Neuronal stem cell (in vitro differentiated cells): ENCODE data around the gene KCTD19.

Experiments
- DNase-seq: peaks from one replicate; pipeline ENCODE4 v3.0.0-alpha.2; 2013; ENCODE audit warnings: low spot score
- H2AFZ ChIP-seq: one replicate; pipeline ENCODE4 v1.6.1; 2013; ENCODE audit warnings: mild to moderate bottlenecking, low read length, inconsistent platforms
- H2AK5ac ChIP-seq: 2 replicates; pipeline ENCODE4 v1.6.1; 2013; ENCODE audit warnings: low read depth, mild to moderate bottlenecking, inconsistent platforms, low read length, moderate library complexity, mixed read lengths
- H2BK120ac ChIP-seq: 2 replicates; pipeline ENCODE4 v1.6.1; 2013; ENCODE audit warnings: low read depth, mild to moderate bottlenecking, inconsistent platforms, low read length, moderate library complexity, mixed read lengths
- H2BK12ac ChIP-seq: one replicate; pipeline ENCODE4 v1.6.1; 2013; ENCODE audit warnings: low read length, inconsistent platforms
- H2BK15ac ChIP-seq: 2 replicates; pipeline ENCODE4 v1.6.1; 2013; ENCODE audit warnings: mild to moderate bottlenecking, low read length, inconsistent platforms, mixed read lengths
- H2BK5ac ChIP-seq: one replicate; pipeline ENCODE4 v1.6.1; 2013; ENCODE audit warnings: inconsistent platforms, mild to moderate bottlenecking, low read length, moderate library complexity
- H3K14ac ChIP-seq: one replicate; pipeline ENCODE4 v1.6.1; 2013; ENCODE audit warnings: low read length, inconsistent platforms
- H3K18ac ChIP-seq: 2 replicates; pipeline ENCODE4 v1.6.1; 2013; ENCODE audit warnings: low read length, inconsistent platforms
- H3K23ac ChIP-seq: 2 replicates; pipeline ENCODE4 v1.6.1; 2013; ENCODE audit warnings: low read depth, mild to moderate bottlenecking, mixed read lengths, low read length, inconsistent platforms; ENCODE audit not compliant: poor library complexity
- H3K27ac ChIP-seq: replicated peaks from 3 replicates; pipeline ENCODE4 v1.5.1; 2013; ENCODE audit warnings: low read length, inconsistent platforms
- H3K27me3 ChIP-seq, 3 experiments: 2 replicates each; pipeline ENCODE4 v1.6.1; 2013; ENCODE audit warnings: low read length in 3 of 3, mild to moderate bottlenecking in 2 of 3, inconsistent platforms in 1 of 3, low read depth in 1 of 3, mixed read lengths in 1 of 3, moderate library complexity in 1 of 3; ENCODE audit not compliant: control insufficient read depth in 3 of 3, insufficient read depth in 3 of 3
- H3K36me3 ChIP-seq, 2 donors: replicated peaks in 1 of 2; 2 replicates each; pipeline ENCODE4 v1.6.1; 2013; ENCODE audit warnings: low read length in 2 of 2; ENCODE audit not compliant: control insufficient read depth in 2 of 2, insufficient read depth in 2 of 2
- H3K4ac ChIP-seq: 2 replicates; pipeline ENCODE4 v1.6.1; 2013; ENCODE audit warnings: inconsistent platforms, mild to moderate bottlenecking, low read length, moderate library complexity
- H3K4me1 ChIP-seq, 2 donors: 1 replicate in 1 of 2; 2 replicates in 1 of 2; pipeline ENCODE4 v1.6.1; 2013; ENCODE audit warnings: low read length in 2 of 2, low read depth in 1 of 2; ENCODE audit not compliant: control insufficient read depth in 2 of 2, insufficient read depth in 1 of 2
- H3K4me2 ChIP-seq: one replicate; pipeline ENCODE4 v1.6.1; 2013; ENCODE audit warnings: mild to moderate bottlenecking, low read length, inconsistent platforms; ENCODE audit not compliant: insufficient read depth, poor library complexity, severe bottlenecking
- H3K4me3 ChIP-seq, 2 donors: 2 replicates each; pipeline ENCODE4 v1.5.1; 2013; ENCODE audit warnings: low read length in 2 of 2, mild to moderate bottlenecking in 2 of 2, inconsistent platforms in 1 of 2, moderate library complexity in 1 of 2
- H3K79me1 ChIP-seq: one replicate; pipeline ENCODE4 v1.6.1; 2013; ENCODE audit warnings: low read depth, mild to moderate bottlenecking, inconsistent platforms, low read length, moderate library complexity
- H3K9ac ChIP-seq: one replicate; pipeline ENCODE4 v1.6.1; 2013; ENCODE audit warnings: mild to moderate bottlenecking, low read depth, low read length, inconsistent platforms; ENCODE audit not compliant: poor library complexity
- H3K9me3 ChIP-seq, 2 donors: replicated peaks in 1 of 2; 2 replicates each; pipeline versions ENCODE3 to v1.6.1; 2013; ENCODE audit warnings: low read length in 2 of 2, mild to moderate bottlenecking in 2 of 2, inconsistent platforms in 1 of 2, low read depth in 1 of 2, mixed read lengths in 1 of 2, moderate library complexity in 1 of 2; ENCODE audit not compliant: control insufficient read depth in 2 of 2, insufficient read depth in 1 of 2
- H4K8ac ChIP-seq: one replicate; pipeline ENCODE4 v1.6.1; 2013; ENCODE audit warnings: low read depth, mild to moderate bottlenecking, inconsistent platforms, low read length, moderate library complexity
- H4K91ac ChIP-seq: one replicate; pipeline ENCODE4 v1.6.1; 2013; ENCODE audit warnings: low read length, low read depth, mild to moderate bottlenecking, inconsistent platforms; ENCODE audit not compliant: poor library complexity
- WGBS, 2 donors: extraction: QIAGEN DNeasy Blood & Tissue Kit; methylation state at CpG; one replicate each; pipeline ENCODE4 v1.1.7; 2013; ENCODE audit warnings: missing lambda C conversion rate in 2 of 2, mixed read lengths in 1 of 2; ENCODE audit not compliant: insufficient read length in 2 of 2, insufficient replicate concordance in 1 of 2; ENCODE audit errors: extremely low coverage in 2 of 2; 5-methylcytosine and 5-hydroxymethylcytosine counted together

The KCTD19 gene

DNA sequence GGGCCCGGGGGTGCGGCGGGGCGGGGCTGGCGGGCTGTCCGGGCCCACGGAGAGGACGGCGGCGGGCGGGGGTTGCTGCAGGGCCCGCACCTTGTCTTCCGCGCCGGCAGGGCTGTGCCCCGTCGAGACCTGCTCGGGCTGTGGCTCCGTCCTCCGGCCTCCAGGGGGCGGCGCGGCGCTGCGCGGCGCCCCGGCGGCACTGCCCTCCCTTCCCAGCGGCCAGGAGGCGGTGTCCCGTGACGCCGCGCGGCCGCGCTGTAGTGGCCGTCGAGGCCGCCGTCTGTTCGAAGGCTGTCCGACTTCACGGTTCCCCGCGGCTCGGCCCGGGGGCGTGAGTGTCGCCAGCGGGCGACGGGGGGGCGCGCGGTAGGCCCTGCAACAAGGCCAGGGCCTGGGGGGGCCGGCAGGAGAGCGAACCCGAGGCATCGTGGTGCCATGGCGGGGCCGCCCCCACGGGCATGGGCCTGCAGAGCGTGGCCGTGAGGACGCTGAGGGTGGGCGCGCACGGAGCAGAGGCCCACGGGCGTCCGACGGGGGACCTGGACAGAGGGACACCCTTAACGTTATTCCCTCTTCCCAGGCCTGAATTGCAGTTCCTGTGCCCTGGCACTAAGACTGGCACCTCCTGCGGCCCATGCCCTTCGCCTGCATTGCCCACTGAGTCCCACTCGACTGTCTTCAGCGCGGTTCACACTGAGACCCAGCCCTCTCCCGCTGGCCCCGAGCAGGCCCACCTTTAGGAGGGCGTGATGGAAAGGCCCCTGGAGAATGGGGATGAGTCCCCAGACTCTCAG is 47.0 kb downstream of the KCTD19 start, which contains the start of gene PLEKHG4:
Gene PLEKHG4, plus strand, starts transcription at position 237 of the 794 bp plus-strand sequence. Its CDS starts 513 bp downstream, at position 750.
- Histone ChIP-seq H2BK15ac (peak within 1 kb of the TSS; percentile 53), H2AFZ (peak within 1 kb of the TSS; percentile 82), H3K4me1 (no peaks in the 10 kb centered on the region), H4K91ac (peak within 1 kb of the TSS; percentile 85), H2BK120ac (no peak within 1 kb of the TSS), H3K36me3 (no peaks in the 10 kb centered on the region), H3K4ac (peak within 1 kb of the TSS; percentile 53), H4K8ac (peak within 1 kb of the TSS; percentile 96), H3K4me2 (peak within 1 kb of the TSS; percentile 54), H3K14ac (peak within 1 kb of the TSS; percentile 98), H2BK5ac (peak within 1 kb of the TSS; percentile 80), H3K9ac (peak within 1 kb of the TSS; percentile 75), H3K18ac (peak within 1 kb of the TSS; percentile 98), H3K27me3 (peaks cover 0 to 66% (median 11%) of the 10 kb centered on the region in 3 experiments), H3K9me3 (no peaks in the 10 kb centered on the region), H3K27ac (no peak within 1 kb of the TSS), H3K79me1 (no peaks in the 10 kb centered on the region), H2AK5ac (peak within 1 kb of the TSS; percentile 77), H2BK12ac (peak within 1 kb of the TSS; percentile 36), H3K23ac (peak within 1 kb of the TSS; percentile 80), H3K4me3 (peak within 1 kb of the TSS; percentile 23 to 76)
- no CpG with 5 or more reads among the region's 83 CpGs for WGBS, 2 donors
- DNase-seq: peak; percentile 58

- peak overlapping the region; percentile 54 for H3K4me2 ChIP-seq
- peak overlapping the region; percentile 37 for H3K23ac ChIP-seq
- H2BK15ac ChIP-seq: peak overlapping the region; percentile 10
- H2BK12ac ChIP-seq: no peak overlapping the region
- no peak overlapping the region for H2BK120ac ChIP-seq
- peak overlapping the region; percentile 98 for H3K14ac ChIP-seq
- no peak for DNase-seq
- WGBS, 2 donors: no CpG with 5 or more reads among the region's 42 CpGs
- no peak overlapping the region for H2AK5ac ChIP-seq
- no peaks in the 10 kb centered on the region for H3K36me3 ChIP-seq
- peak overlapping the region; percentile 23 to 76 for H3K4me3 ChIP-seq
- no peak overlapping the region for H2BK5ac ChIP-seq
- H3K27me3 ChIP-seq: peaks cover 0 to 65% (median 11%) of the 10 kb centered on the region in 3 experiments
- peak overlapping the region; percentile 94 for H3K18ac ChIP-seq
- no peak overlapping the region for H4K8ac ChIP-seq
- H3K27ac ChIP-seq: no peak overlapping the region
- peak overlapping the region; percentile 82 for H2AFZ ChIP-seq
- no peak overlapping the region for H3K4ac ChIP-seq
- peak overlapping the region; percentile 75 for H3K9ac ChIP-seq
- H4K91ac ChIP-seq: no peak overlapping the region
- no peaks in the 10 kb centered on the region for H3K9me3 ChIP-seq
- H3K4me1 ChIP-seq: no peaks in the 10 kb centered on the region
- no peaks in the 10 kb centered on the region for H3K79me1 ChIP-seq
Observed at GRCh38 chr16:67278773-67279295, 47.7 kb downstream of the KCTD19 start.

GRCh38 chr16:67277999-67278772 is 48.4 kb downstream of the KCTD19 start:
- Histone ChIP-seq H3K27me3 (peaks cover 0 to 60% (median 11%) of the 10 kb centered on the region in 3 experiments), H3K9me3 (no peaks in the 10 kb centered on the region), H3K4me3 (no peak overlapping the region), H3K14ac (no peak overlapping the region), H4K91ac (no peak overlapping the region), H2BK120ac (no peak overlapping the region), H3K27ac (no peak overlapping the region), H3K9ac (no peak overlapping the region), H2AFZ (no peak overlapping the region), H3K18ac (no peak overlapping the region), H2AK5ac (peak overlapping the region; percentile 12), H2BK5ac (no peak overlapping the region), H3K4me1 (no peaks in the 10 kb centered on the region), H2BK12ac (no peak overlapping the region), H3K4me2 (peak overlapping the region; percentile 54), H3K23ac (no peak overlapping the region), H2BK15ac (no peak overlapping the region), H3K36me3 (no peaks in the 10 kb centered on the region), H4K8ac (no peak overlapping the region), H3K79me1 (no peaks in the 10 kb centered on the region), H3K4ac (no peak overlapping the region)
- no peak for DNase-seq
- WGBS, 2 donors: no CpG with 5 or more reads among the region's 13 CpGs
